Fibroblast of skin of scalp (primary cell): ENCODE results near the gene PSMC1. TPM values are rescaled to one million over a fixed set of nuclear protein-coding genes. Genes with fewer than 3 reads are reported as not detected.
"Not testable (repeated sequence)": the region's sequence is repeated elsewhere in the genome, so short reads cannot be mapped to it uniquely, and the experiment has no call there.

Experiments
- DNase-seq: peaks from one replicate; pipeline ENCODE4 v3.0.0-alpha.2; 2013
- polyA plus RNA-seq, 2 experiments: library from polyadenylated mRNA; unstranded; fragments of 120-200 nt; gene quantifications; one replicate each; pipeline ENCODE4 v1.2.1, GENCODE V29; 2013; ENCODE audit not compliant: insufficient read length in 2 of 2

The PSMC1 gene
- polyA plus RNA-seq (2013, experiment 1 of 2; ENCODE audit: insufficient read length) = 134 TPM
- 132 TPM for polyA plus RNA-seq (2013, experiment 2 of 2; ENCODE audit: insufficient read length)

- DNase-seq = peak; percentile 94
These were observed at the start of gene PSMC1 for GRCh38 chr14:90256354-90257131. PSMC1 (plus strand) TSS chr14:90256553; CDS start chr14:90256598, 45 bp downstream.

- no peak for DNase-seq
These were observed 43.1 kb upstream of the PSMC1 start for GRCh38 chr14:90213099-90213748.

GRCh38 chr14:90228478-90228877 is 27.9 kb upstream of the PSMC1 start:
- no peak for DNase-seq

- DNase-seq = not testable (repeated sequence)
These were observed 26.4 kb upstream of the PSMC1 start for GRCh38 chr14:90229942-90230341.

GRCh38 chr14:90235179-90235976 is 21.0 kb upstream of the PSMC1 start:
- peak; percentile 42 for DNase-seq

GRCh38 chr14:90239139-90239538 is 17.2 kb upstream of the PSMC1 start:
- no peak for DNase-seq

DNA sequence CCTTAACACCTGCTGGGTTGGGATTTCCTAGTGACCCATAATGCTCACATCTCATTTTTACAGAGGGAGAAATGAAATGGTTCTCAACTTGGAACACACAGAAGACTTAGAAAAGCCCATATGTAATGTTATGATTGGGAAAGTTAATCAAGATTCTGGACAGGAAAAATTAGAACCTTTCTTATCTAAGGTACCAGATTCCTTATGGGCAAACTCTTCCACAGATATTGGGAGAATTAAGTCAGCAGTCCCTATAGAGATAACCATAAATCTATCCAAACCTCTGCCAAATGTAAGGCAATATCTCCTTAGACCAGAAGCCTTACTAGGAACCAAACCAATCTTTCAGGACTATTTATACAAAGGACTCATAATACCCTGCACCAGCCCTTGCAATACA is 13.9 kb upstream of the PSMC1 start:
- no peak for DNase-seq

- DNase-seq = no peak
These were observed 9.4 kb upstream of the PSMC1 start for GRCh38 chr14:90246936-90247335.

GRCh38 chr14:90247441-90247840 is 8.9 kb upstream of the PSMC1 start:
- not testable (repeated sequence) for DNase-seq

- DNase-seq = no peak
These were observed 7.8 kb upstream of the PSMC1 start for GRCh38 chr14:90248594-90248993.

GRCh38 chr14:90253826-90254225 is 2.5 kb upstream of the PSMC1 start:
- DNase-seq = no peak

DNA sequence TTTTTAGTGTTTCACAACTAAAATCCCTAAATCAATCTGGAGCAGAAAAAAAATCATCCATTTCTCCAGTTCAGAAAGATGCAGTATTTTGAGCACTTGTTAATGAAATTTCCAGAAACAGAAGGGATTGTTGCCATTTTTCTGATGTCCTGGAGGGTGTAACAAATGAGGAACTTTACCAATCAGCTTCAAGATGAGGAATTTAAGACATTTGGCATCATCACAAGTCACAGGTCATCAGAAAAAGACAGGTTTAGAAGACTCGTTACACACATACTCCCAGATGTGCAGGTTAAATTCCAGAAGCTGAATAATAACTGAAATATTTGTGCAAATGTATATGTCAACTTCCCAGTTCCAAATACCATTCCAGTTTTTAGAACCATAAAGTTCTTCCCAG is 482 bp upstream of the PSMC1 start:
- DNase-seq = no peak

GRCh38 chr14:90263748-90264449 is 7.5 kb downstream of the PSMC1 start:
- no peak for DNase-seq

DNA sequence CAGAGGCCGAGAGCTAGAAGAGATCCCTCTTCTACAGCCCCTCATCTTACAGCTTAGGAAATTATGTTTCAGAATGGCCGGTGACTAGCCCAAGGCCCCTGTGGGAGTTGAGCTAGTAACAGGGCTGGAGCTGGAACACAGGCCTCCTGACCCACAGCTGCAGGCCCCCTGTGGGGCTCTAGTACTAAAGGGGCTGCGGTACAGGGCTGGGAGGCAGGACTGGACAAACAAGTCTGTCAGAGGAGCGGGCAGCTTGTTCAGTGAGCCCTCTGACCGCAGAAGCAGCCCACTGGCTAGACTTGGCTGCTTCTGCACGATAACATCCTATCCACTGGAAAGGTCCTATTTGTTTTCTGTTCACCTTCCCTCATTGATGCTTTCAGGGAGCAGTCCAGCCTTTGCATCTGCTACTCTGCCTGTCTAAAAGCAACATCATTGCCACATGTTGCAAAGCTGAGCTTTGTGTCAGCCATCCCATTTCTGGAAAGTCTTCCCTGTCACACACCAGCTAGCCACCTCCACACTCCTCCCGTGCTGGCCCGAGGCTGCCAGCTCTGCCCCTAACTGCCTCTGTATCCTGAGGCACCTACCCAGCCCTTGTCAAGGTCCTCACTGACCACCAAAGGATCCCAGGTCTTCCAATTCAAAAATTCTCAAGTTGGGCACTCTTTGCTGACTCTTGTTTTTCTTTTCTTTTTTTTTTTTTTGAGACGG is 10.2 kb downstream of the PSMC1 start:
- no peak for DNase-seq

DNA sequence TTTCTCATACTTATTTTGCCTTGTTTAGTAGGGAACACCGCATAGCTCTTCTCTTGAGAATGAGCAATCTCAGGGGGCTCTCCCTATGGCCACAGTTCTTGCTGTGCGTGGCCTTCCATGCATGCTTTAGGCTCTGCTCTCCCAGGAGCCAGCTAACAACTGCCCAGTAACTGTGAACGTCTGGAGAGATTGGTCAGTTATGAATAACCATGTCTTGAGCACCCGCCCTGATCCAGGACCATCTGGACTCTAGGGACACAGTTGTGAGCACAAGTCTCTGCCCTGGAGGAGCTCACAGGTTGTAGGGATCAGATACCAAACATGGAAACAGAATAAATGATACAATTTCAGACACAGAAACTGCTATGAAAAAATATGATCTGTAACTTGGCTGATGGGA is 12.1 kb downstream of the PSMC1 start:
- DNase-seq = no peak

DNA sequence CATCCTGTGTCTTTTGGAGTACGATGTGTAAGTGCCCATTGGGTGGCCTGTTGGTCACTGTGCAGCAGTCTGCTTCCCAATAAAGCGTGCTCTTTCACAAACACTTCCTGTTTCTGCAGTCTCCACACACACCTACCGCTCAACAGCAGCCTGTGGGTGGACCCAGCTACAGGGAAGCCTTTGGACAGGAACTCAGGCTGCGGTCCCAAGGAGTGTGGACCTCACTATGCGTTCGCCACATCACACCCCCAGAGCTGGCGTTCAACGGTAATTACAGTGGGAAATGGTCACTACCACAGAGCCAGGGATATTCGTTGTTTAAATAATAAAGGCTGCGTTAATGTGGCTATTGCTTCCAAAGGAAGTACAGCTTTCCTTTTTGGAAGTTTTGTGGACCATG is 16.2 kb downstream of the PSMC1 start:
- no peak for DNase-seq

DNA sequence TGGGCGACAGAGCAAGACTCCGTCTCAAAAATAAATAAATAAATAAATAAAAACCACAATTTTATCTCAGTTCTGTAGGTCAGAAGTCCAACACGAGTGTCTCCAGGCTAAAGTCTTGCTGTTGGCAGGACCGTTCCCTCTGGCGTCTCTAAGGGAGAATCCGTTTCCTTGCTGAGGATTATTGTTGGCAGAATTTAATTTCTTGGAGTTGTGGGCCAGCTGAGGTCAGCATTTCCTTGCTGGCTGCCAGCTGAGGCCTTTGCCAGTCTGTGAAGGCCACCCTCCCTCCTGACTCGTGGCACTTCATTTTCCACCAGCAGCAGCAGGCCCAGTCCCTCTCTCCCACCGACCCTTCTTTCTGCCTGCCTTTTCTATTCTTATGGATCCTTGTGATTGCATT is 17.2 kb downstream of the PSMC1 start:
- DNase-seq = no peak

DNA sequence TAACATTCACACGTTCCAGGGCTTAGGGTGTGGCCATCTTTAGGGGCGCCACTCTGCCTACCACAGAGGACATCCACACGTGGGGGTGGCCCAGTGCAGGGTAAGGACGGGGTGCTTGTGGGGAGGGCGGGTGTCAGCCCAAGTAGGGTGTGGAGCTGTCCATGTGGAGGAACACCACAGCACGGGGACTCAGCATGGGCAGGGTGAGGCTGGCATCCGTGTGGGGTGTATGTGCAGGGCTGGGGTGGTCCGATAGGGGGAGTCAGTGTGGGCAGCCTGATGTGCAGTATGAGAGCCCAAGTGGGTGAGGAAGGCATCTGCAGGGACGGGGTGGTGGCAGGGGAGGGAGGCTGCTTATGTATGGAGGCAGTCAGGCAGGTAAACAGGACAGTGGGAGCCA is 17.7 kb downstream of the PSMC1 start:
- DNase-seq = no peak

GRCh38 chr14:90274808-90275457 is 18.6 kb downstream of the PSMC1 start:
- peak; percentile 32 for DNase-seq

DNA sequence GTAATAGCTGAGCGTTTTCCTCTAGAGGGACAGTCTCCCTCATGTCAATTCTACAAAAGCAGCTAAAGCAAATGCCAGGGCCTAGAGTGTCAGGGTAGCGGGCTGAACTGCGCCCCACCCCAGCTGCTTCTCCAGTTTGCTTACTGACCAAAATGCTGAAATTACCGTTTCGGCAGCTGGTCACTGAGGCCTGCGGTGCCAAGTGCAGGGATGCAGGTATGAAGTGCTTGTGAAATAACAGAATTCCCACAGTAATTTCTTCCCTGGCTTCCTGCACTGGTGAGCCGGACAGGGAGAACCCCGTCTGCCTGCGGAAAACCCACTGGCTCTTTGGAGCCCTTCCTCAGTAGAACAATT is 19.1 kb downstream of the PSMC1 start:
- no peak for DNase-seq

DNA sequence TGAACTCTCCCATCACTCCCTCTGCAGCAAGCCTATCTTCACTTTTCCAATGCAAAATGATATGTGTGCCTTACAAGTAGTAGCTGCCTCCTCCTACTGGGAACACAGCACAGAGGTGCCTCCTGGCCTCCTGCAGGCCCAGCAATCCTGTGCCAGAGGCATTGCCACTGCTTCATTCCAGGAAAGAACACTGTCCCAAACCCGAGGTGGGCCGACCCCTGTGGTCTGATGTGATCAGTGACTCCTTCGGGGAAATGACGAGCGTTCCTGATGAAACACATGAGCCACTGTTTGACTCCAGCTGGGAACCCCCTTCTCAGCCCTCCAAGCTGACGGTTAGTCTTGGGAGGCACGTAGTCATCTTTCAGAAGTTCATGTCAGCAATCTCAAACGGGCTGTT is 19.5 kb downstream of the PSMC1 start:
- peak; percentile 47 for DNase-seq
